GM12892 (cell line): ENCODE data around the gene SLC7A4.
"Not testable (repeated sequence)": the region's sequence is repeated elsewhere in the genome, so short reads cannot be mapped to it uniquely, and the experiment has no call there.

Experiments used
- POLR2A ChIP-seq: IDR thresholded peaks from 2 replicates; pipeline ENCODE4 v1.6.1; 2011; ENCODE audit warnings: low read depth, low read length, control low read depth
- POLR2AphosphoS5 ChIP-seq: IDR thresholded peaks from 2 replicates; pipeline ENCODE4 v1.6.1; 2011; ENCODE audit warnings: low read depth, low read length, control low read depth

DNA sequence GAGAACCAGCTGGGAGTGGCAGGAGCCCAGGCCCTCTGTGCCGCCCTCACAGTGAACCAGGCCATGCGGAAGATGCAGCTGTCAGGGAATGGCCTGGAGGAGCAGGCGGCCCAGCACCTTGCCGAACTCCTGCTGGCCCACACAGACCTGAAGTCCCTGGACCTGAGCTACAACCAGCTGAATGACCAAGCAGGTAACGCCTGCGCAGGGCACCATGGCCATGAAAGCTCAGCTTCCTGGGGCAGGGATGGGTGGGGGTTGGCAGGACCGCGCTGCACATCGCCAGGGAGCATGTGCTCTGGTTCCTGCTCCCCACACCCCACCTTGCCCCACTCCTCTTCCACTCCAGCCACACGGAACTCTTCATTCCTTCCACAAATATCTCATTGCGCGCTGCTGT lies 16.6 kb upstream of the SLC7A4 start:
- not testable (repeated sequence) for TF ChIP-seq POLR2A, POLR2AphosphoS5
